ENCODE measurements around the gene AK8.

The AK8 gene

DNA sequence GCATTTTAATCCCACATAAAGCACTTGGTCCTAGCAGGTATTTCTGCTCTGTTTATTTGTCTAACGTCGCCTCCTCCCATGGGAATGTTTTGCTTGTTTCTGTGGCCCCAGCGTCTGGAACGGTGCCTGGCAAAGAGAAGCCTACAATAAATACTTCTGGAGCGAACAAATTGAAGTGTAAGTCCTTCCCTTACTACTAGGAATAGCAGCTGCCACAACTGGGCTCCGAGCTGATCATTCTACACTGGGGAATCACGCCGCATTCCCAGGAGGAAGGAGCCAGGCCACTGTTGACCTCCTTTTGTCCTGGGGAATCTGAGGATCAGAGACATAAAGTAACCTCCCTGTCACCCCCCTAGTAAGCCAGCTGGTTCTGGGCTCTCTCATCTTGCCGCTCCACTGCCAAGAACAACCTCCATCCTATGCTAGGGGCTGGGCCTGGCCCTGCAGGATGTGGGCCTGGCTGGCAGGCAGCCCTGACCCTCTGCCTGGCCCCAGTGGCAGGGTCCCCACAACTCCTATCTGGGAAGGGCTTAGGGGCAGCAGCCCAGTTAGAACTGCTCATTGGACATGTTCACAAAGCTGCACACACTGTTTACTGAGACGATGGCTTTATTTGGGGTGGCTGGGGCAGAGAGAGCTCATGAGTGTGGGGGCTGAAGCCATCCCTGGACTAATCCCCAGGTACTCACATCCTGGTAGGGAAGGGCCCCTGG is 125.0 kb downstream of the AK8 start:
- DNase-seq (ENCODE audit: extremely low read depth, low read depth): no peak
- H3K4me3 ChIP-seq (replicated peaks; ENCODE audit: low read depth, low read length): no peak overlapping the region
- TF ChIP-seq, protein P1, sequence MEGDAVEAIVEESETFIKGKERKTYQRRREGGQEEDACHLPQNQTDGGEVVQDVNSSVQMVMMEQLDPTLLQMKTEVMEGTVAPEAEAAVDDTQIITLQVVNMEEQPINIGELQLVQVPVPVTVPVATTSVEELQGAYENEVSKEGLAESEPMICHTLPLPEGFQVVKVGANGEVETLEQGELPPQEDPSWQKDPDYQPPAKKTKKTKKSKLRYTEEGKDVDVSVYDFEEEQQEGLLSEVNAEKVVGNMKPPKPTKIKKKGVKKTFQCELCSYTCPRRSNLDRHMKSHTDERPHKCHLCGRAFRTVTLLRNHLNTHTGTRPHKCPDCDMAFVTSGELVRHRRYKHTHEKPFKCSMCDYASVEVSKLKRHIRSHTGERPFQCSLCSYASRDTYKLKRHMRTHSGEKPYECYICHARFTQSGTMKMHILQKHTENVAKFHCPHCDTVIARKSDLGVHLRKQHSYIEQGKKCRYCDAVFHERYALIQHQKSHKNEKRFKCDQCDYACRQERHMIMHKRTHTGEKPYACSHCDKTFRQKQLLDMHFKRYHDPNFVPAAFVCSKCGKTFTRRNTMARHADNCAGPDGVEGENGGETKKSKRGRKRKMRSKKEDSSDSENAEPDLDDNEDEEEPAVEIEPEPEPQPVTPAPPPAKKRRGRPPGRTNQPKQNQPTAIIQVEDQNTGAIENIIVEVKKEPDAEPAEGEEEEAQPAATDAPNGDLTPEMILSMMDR (IDR thresholded peaks at IDR 0.05; ENCODE audit: low read depth, low read length, missing control alignments): no peak

DNA sequence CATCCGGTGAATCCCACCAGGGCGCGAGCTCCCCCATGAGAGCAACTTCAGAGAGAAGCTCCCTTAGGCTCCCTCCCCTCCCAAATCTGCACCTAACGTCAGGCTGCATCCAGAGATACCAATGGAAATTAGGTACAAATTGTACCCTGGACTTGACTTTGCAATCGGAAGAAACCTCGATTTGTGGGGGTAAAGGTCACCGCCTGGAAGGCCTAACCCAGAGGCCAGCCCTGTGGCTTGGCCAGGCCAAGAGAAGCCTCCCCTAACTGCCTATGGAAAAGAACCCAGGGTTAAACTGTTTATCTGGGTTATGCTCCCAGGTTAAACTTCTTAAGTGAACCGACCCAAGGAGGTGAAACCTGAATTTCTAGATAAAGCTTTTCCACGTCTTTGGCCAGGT is 127.4 kb downstream of the AK8 start:
- no peak for DNase-seq (ENCODE audit: extremely low read depth, low read depth)
- TF ChIP-seq, protein P1 (IDR thresholded peaks at IDR 0.05; ENCODE audit: low read depth, low read length, missing control alignments): no peak
- H3K4me3 ChIP-seq (replicated peaks; ENCODE audit: low read depth, low read length): no peak overlapping the region

DNA sequence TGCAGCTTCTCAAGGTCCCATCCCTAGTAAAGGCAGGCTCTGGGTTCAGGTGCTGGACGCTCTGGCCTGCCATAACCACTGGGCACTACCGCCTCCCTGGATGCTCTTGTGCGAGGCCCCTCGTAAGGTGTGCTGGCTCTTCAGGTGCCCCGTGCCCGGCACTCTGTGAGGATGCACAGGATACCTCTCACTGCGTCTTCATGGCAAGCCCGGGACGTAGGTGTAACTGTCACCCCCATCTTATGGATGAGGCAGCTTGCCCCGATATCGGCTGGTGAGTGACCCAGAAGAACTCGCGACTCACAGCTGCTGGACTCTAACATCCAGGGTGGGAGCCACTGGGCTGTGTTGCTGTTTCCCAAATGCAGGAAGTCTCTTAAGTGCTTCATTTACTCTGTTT is 128.8 kb downstream of the AK8 start:
- TF ChIP-seq, protein P1 (IDR thresholded peaks at IDR 0.05; ENCODE audit: low read depth, low read length, missing control alignments): no peak
- no peak for DNase-seq (ENCODE audit: extremely low read depth, low read depth)
- H3K4me3 ChIP-seq (replicated peaks; ENCODE audit: low read depth, low read length): no peak overlapping the region

DNA sequence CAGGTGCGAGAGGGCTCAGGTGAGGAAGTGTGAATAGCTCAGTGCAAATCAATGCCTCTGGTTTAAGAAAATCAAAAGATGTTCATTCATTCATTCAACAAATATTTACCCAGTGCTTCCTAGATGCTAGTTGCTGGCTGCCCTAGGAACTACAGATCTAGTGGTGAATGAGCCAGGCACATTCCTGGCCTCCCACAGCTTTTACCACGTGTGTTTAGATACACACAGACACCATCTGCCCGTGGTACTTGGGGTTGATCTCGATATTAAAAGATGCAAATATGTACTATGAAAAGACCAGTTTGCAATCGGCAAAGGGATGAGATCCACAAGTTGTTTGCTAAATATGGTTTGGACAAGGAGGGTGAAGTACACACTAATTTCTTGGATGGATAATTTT is 129.6 kb downstream of the AK8 start:
- H3K4me3 ChIP-seq (replicated peaks; ENCODE audit: low read depth, low read length): no peak overlapping the region
- TF ChIP-seq, protein P1 (IDR thresholded peaks at IDR 0.05; ENCODE audit: low read depth, low read length, missing control alignments): no peak
- no peak for DNase-seq (ENCODE audit: extremely low read depth, low read depth)

- TF ChIP-seq, protein P1 (IDR thresholded peaks at IDR 0.05; ENCODE audit: low read depth, low read length, missing control alignments): no peak
- no peak overlapping the region for H3K4me3 ChIP-seq (replicated peaks; ENCODE audit: low read depth, low read length)
- DNase-seq (ENCODE audit: extremely low read depth, low read depth): no peak
Observed at GRCh38 chr9:132745756-132746709, 132.1 kb downstream of the AK8 start.

DNA sequence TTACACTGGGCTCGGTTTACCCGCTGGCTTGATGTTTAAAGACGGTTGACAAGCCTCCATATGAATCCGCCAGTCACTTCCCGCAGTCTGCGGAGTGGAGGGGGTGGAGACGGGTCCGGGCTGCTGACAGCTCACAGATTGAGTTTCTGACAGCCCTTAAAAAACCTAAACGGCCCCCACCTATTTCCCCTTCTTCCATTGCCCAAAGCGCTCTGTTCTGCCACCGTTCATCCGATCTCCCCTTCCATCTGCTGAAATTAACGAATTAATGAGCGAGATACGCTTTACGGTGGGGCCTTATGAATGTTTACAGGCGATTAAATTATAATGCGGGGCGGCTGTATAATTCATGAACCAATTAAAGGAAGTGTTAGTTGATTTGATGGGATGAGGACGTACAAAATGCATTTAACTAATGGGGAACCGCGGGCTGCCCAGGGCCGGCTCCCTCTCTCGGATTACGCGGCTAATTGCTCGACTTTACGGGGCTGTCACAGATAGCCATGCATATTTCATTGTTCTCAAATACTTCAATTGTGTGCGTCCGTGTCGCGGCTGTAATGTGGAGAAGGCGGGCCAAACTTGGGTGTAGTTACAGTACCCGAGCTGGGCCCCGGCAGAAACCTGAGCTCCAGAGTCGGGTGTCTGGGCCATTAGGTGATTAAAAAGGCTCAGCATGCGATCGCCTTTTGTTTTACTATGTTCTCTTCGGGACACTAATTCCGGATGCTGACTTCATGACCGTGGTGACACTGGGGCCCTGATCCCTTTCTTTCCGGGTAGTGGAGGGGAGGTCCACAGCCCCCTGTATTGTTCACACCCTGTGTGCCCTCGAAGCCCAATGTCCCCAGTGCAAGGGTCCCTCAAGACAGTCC is 133.0 kb downstream of the AK8 start:
- TF ChIP-seq, protein P1 (IDR thresholded peaks at IDR 0.05; ENCODE audit: low read depth, low read length, missing control alignments): no peak
- no peak for DNase-seq (ENCODE audit: extremely low read depth, low read depth)
- no peak overlapping the region for H3K4me3 ChIP-seq (replicated peaks; ENCODE audit: low read depth, low read length)
